NCI-H2196 treated with DMSO at 0.1 percent for 48 hours (cell line): ENCODE results near the gene TALDO1.

Source experiments
- DNase-seq: peaks from one replicate; lab custom pipeline; 2025; ENCODE audit not compliant: unreplicated experiment; lab: John Stamatoyannopoulos, UW

Gene TALDO1

DNA sequence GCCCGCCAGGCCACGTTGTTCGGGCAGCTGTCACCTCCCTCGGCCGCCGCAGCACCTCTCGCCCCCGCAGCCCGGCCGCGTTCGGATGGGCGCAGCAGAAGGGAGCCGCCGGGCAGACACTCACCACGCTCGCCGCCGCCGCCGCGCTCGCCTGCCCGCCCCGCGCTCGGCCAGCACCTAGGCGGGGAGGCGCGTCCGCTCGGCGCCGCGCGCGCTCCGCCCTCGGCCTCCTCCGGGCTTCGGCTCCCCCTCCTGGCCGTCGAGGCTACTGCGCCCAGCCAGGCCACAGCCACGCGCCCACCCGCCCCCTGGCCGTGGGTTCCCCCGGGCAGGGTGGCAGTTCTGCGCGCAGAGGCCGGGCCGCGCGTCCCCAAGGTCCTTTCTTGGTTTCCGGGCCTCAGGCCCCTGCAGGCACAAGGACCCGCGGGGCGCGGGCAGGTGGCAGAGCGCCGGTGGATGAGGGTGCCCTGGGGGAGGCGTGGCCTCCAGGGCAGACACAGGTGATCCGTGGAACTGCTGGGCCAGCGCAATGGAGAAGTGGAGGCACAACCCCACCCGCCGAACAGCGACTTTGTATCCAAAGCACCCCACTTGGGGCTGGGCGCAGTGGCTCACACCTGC is 50.9 kb downstream of the TALDO1 start, which contains the start of gene SLC25A22:
TSS of gene SLC25A22 (minus strand) at position 189 of the 621 bp plus-strand sequence. CDS start 3,275 bp downstream, outside the sequence.
- peak; percentile 59 for DNase-seq

DNA sequence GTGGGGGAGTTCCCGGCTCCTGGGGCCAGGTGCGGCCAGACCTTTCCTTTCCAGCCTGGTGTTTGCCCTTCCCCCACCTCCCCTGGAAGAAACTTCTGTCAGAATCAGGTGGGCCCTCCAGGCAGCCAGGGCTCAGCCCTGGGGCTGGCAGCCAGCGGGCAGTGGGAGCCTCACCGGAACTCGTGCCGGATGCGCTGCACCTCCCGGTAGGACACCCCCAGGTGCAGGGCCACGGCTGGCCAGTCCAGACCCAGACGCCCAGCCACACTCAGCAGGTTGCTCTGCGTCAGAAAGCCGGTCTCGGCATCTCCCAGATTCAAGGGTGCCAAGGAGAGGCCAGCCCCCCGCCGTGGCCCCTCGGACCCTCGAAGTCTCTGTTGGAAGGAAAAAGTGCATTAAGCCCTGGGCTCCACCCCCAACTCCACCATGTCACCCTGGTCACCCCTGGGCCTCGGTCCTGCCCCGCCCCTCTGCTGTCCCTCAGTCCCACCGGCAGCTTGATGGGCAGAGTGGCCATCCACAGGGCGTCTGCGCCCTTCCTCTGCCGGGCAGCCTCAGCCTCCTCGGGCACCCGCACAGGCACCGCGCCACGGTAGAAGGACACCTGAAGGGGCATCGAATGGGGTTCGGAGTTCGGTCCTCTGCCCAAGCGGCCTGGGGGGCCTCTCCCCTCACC is 52.5 kb downstream of the TALDO1 start:
- no peak for DNase-seq

DNA sequence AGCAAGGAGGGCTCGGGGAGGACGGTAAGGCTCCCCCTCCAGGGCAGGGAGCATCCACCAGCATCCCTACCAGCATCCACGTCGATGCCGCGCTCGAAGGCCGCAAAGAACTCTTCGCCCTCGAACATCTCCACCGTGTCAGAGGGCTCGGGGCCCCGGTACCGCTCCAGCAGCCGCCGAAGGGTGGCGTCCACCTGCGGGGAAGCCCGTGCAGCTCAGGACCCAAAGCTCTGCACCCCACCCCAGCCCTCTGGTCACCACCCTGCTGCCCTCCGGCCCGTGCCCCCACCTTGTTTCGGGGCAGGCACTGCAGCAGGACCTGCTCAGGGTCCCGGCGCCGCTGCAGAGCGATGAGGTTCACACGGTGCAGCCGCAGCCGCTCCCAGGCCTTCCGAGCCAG is 53.2 kb downstream of the TALDO1 start:
- DNase-seq = no peak

DNA sequence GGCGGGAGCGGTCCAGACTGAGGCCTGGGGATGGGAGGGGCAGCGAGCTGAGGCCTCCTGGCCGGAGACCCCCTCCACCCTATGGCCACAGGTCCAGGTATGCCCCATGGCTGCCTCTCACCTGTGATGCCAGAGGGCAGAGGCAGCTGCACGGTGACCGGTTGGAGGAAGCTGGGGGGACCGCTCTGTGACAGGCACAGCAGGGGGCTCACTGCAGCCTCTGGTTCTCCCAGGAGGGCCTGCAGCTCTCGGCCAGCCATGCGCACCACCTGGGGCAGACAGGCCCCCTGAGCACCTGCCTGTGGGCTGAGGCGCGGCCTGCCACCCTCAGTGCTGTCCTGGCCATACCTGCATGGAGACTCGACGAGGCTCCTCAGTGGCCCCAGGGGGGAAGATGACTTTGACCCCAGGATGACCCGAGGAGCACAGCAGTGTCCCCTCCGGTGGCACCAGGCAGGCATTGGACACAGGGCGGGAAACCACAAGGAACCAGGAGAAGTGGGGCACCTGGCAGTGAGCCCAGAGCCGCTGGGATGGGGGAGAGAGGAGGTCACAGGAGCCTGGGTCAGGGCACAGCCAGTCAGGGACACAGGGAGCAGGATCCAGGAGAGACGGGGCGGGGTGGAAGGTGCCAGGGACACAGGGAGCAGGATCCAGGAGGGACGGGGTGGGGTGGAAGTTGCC is 54.0 kb downstream of the TALDO1 start:
- no peak for DNase-seq

DNA sequence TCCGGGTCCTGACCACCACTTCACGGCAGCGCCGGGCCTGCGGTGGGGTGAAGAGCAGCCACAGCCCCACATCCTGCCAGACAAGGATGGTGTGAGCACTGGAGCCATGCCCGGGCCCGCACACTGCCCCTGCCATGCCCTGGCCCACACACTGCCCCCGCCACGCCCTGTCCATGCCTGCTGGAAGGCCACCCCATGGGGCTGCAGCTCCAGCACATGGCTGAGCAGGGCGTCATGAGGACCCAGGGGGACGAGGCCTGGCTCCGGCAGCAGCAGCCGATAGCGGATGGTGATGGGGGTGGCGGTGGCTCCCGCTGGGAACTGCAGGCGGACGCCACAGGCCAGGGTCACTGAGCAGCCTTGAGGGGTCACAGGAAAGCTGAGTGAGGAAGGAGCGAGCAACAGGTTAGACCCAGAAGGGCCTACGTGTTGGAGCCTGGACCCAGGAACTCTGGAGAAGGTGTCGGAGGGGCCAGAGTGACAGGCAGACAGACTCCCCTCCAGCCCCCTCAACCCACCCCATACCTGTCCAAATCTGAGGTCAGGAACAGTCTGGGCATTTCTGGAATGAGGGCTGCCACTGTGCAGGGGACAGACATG is 54.9 kb downstream of the TALDO1 start:
- no peak for DNase-seq

DNA sequence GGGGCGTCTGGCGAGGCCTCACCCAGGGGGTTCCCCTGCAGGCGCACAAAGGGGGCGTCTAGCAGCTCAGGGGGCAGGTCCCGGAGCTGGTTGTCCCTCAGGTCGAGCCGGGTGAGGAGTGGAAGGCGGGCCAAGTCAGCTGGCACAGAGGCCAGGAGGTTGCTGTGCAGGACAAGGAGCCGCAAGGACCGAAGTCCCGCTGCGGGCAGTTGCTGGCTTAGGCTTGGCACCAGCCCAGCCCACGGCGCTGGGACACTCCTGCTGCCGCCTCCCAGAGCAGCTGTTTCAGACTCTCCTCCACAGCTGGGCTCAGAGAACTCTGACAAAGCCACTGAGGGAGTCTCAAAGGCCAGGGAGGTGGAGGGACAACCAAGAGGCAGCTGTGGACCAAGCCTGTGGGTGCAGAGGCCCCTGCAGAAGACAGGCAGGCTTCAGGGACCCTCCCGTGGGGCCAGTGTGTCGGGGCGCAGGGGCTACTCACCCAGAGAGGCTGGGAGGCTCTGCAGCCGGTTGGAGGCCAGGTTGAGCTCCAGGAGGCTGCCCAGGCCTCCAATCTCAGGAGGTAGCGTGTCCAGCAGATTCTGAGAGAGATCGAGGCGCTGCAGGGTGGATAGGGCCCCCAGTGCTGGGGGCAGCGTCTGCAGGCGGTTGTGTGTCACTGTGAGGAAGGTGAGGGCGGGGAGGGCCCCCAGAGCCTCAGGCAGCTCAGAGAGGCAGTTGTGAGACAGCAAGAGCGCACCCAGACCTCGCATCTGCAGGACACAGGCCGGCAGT is 55.6 kb downstream of the TALDO1 start:
- no peak for DNase-seq

DNA sequence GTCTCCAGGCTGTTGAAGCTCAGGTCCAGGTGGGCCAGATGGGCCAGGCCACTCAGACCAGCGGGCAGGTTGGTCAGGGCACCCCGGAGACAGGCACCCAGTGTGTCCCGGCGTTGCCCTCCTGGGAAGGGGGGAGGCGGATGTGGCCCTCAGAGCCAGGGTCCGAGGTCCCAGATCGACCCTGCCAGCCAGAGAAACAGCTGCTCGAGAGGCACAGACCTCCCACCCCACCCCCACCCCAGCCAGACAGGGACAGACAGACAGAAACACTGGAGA is 56.1 kb downstream of the TALDO1 start:
- no peak for DNase-seq

DNA sequence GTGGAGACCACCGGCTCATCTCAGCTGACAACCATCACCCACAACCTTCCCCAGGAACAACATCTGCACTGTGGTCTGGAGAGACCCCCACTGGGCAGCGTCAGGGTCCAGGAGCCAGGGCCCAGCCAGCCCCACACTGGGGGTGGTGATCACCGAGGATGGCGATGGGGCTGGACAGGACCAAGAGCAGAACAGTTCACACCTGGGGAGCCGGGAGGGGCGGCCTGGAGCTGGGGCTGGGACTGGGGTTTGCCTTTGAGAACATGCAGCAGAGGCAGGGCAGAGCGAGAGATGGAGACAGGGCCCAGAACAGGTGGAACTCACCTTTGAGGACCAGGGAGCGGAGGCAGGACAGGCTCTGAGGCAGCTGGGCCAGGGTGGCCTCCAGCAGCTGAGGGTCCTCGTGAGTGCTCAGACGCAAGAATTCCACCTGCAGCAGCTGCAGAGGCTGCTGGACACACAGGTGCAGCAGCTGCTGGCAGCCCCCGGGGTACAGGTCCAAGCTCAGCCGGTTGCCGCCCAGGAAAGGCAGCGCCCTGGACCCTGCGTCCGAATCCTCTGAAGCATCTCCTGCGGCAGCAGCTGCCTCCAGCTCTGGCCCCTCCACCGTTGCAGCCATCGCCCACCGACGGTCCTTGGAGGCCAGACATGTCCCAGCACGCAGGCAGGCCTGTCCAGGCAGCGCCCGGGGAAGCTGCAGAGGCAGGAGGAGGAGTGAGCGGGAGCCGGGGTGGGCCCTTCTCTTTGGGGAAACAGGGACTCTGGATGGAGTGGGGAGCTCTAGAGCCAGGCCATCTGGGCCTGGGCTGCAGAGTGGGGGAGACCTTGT is 56.7 kb downstream of the TALDO1 start:
- no peak for DNase-seq

DNA sequence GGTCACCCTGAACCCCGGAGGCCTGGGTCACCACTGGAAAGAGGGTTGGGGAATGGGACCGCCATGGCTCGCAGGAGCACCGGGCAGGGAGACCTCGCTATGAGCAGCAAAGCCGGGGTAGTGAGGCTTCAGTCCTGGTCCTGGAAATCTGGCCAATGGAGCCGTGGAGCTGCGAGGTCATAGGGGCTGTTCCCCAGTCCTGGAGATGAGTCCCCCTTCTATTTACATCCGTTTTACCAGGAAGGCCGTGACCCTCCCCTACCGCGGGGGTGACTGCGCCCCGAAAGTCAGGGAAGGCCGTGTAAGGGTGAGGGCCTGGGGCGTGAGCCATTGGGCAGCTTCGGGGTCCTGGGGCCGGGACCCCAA is 57.3 kb downstream of the TALDO1 start:
- DNase-seq = no peak

DNA sequence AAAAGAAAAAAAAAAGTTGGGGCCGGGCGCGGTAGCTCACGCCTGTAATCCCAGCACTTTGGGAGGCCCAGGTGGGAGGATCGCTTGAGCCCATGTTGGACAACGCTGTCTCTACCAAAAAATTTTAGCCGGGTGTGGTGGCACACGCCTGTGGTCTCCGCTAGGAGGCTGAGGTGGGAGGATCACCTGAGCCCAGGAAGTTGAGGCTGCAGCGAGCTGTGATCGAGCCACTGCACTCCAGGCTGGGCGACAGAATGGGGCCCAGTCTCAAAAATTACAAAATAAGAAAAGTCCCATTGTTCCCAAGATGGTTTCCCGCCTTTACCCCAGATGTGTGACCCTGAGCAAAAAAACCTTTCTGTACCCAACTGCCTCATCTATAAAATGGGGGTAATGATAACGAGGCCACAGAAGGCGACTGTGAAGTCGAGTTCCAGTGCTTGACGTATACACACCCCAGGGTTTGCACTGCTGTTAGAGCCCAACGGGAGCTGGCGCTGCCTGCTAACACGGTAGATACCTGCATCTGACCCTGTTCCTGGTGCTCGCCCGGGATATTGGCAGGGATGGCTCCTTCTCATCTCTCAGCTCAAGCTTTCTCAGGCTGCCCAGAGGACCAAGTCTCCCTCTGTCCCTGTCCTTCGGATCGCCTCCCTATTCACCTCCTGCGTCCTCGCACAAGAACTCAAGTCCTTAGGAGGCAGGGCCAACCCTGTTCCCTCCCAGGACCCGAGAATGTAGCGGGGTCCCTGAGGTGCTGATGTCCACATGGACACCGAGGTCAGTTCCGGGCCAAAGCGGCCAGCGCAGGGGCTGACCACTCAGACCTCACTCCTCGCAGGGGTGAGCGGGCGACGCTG is 61.4 kb downstream of the TALDO1 start:
- no peak for DNase-seq

DNA sequence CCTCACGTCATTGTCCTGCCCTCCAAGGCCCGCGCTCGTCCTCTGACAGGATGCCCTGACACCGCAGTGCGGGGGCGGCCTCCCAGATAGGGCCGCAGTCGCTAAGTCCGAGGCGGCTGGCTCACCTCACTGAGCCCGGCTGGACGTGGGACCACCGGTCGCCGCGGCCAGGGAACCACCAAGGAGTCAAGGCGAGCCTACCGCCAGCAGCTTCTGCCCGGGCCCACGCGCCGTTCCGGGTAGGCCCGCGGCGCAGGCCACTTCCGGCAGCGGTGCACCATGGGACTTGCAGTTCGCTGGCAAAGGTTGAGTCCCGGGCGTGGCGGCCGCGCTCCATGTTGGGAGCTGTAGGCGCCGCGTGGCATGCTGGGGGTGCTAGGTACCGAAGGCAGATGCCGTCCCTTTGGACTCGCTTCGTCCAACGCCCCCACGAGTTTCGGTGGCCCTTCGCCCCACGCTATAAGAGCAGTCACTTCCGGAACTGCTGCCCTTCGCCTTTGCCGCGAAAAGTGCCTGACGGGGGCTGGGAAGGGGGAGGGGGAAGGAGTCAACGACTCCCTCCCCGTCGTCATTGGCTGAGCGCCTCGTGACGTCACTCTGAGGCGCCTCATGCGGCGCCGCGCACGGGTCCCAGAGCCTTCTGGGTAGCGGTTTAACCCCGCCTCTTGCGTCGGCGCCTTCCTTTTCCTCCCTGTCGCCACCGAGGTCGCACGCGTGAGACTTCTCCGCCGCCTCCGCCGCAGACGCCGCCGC is 62.2 kb downstream of the TALDO1 start, which contains the start of gene RPLP2:
TSS of gene RPLP2 (plus strand) at position 681 of the 753 bp plus-strand sequence. CDS start 268 bp downstream, outside the sequence.
- DNase-seq = peak; percentile 92

DNA sequence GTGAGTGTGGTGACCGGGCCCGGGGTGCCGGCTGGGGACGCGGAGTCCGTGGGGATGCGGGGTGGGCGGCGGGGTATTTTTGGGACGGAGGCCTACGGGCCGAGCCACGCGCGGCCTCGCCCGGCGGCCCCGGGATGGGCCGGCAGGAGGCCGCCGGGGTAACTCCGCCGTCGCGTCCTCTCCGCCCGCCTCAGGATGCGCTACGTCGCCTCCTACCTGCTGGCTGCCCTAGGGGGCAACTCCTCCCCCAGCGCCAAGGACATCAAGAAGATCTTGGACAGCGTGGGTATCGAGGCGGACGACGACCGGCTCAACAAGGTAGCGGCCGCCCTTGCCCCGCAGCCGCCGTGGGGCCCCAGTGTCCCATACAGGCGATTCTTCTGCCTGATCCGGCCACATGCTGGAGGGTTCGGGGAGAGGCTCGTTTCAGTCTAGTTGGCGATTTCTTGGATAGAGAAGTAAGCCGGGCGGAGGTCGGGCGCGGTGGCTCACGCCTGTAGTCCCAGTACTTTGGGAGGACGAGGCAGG is 62.8 kb downstream of the TALDO1 start:
- no peak for DNase-seq

DNA sequence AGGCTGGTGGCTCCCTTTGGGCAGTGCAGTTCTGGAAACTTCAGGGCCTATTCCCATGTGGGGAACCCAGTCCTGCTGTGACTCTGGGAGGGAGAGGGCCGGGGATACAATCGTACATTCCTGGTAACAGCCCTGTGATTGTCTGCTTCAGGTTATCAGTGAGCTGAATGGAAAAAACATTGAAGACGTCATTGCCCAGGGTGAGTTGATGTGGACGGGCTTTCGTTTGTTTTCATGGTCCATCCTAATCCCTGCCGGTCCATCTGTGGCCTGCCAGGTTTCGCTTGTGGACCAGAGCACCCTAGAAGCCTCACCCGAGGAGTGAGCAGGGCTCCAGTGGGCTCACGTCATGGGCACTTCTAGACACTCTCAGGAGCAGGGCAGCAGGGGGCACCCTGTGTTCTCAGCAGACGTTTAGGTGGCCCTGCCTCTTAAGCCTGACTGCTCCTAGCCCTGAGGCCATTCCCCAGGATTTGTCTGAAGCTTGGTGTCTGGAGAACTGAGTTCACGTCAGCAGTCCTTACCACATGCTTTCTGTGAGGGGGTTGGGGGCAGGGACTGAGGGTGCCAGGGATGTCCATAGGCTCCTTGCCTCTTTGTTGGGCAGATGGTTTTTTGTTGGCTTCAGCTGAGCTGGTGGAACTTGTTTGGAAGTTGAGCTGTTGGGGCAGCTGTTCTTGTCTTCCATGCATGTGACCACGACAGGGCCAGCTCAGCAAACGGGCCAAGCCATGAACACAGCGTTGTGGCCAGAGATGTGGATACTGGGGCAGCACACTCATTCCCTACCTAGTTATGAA is 64.4 kb downstream of the TALDO1 start:
- DNase-seq = no peak

DNA sequence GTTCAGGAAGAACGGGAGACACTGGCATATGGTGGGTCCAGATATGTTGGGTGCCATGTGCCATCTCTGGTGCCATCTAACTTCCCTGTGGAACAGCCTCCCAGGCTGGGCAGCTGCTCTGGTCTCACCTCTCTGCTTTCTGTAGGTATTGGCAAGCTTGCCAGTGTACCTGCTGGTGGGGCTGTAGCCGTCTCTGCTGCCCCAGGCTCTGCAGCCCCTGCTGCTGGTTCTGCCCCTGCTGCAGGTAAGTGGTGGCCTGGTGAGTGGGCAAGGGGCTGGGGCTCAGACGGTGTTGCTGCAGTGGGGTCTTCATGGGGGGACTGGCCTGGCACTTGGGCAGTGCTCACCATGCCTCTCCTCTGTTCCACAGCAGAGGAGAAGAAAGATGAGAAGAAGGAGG is 65.1 kb downstream of the TALDO1 start:
- DNase-seq = no peak

DNA sequence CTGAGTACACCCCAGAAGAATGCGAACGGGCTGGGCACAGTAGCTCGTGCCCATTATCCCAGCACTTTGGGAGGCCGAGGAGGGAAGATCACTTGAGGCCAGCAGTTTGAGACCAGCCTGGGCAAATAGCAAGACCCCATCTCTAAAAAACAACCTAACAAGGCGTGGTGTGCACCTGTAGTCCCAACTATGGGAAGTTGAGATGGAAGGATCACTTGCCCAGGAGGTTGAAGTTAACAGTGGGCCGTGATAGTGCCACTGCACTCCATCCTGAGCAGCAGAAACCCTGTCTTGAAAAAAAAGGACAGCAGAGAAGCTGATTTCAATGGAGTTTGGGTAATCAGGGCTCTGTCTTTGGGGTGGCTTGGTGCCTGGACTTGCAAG is 65.8 kb downstream of the TALDO1 start:
- DNase-seq = no peak

DNA sequence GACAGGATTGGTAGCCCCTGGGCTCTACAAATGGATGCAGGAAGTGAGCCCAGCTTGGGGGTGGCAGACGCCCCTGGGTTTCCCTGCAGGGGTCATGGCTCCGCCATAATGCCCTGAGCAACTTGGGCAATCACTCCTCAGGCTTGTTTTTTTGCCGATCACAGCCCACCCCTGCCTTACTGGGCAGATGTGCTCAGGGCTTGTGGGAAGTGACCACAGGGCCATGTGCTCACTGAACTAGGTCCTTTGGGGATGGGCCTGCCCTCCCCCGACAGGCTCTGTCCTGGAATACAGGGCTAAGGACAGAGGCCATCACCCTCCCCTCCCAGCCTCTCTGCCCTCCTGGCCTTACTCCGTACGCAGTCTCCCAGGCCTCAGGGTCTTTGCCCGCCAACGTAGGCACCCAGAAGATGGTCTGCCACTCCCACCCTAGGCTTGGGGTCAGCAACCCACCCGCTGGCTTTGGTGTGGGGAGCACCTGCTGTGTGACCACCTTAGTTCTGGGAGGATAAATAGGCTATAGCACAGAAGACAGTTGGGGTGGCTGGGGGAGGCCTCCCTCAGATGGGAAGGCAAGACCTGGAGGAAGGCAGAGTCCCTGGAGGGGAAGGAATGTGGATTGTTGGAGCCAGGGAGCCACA is 66.3 kb downstream of the TALDO1 start:
- no peak for DNase-seq
